Mucosa of gallbladder (tissue), 1 donor: Measurements from ENCODE around the gene ZBTB16. TPM values are rescaled to one million over a fixed set of nuclear protein-coding genes. Genes with fewer than 3 reads are reported as not detected.

ENCODE experiments used
- DNase-seq: peaks from one replicate; pipeline ENCODE4 v3.0.0-alpha.2; 2020; ENCODE audit warnings: low spot score
- total RNA-seq: library from RNA; stranded (reverse); gene quantifications from one replicate; pipeline ENCODE4 v1.2.1, GENCODE V29; 2021
- donor health status: DM: no; HTN: no; CAD: no.

ZBTB16 gene
- total RNA-seq, 1 donor from 2014 or later = 85.4 TPM

DNA sequence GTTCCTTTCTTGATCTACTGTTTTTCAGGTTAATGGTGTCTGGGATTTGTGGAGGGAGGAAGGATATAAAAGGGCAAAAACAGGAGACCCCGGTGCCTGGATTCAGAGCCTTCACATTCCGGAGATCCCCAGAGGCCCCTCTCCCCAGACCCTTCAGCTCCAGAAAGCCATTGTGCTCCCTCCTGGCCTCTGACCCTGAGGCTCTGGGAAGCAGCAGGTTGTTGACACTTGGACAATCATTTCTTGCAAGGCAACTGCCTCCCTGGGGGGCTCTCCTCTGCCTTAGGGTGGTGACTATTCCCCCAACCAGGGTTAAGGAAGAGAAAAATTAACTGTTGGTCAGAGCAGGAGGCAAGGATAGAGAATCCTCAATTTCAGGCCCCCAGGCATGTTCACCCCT is 149.8 kb downstream of the ZBTB16 start:
- no peak for DNase-seq

DNA sequence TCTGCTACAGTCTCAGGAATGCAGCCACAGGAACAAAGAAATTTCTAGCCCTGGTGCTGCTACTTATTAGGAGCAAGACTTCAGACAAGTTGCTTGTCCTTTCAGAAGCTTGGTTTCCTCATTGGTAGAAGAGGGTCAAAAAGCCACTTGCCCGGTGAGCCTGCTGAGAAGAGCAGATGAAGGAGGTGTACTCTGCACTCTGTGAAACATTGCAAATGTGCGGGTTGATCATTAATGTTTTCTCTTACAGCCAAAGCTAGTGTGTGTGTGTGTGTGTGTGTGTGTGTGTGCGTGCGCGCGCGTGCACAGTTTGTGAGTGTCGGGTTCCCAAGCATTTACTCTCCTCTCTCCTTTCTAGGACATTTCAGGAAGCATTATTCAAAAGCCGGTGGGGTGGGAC is 150.4 kb downstream of the ZBTB16 start:
- peak; percentile 80 for DNase-seq

DNA sequence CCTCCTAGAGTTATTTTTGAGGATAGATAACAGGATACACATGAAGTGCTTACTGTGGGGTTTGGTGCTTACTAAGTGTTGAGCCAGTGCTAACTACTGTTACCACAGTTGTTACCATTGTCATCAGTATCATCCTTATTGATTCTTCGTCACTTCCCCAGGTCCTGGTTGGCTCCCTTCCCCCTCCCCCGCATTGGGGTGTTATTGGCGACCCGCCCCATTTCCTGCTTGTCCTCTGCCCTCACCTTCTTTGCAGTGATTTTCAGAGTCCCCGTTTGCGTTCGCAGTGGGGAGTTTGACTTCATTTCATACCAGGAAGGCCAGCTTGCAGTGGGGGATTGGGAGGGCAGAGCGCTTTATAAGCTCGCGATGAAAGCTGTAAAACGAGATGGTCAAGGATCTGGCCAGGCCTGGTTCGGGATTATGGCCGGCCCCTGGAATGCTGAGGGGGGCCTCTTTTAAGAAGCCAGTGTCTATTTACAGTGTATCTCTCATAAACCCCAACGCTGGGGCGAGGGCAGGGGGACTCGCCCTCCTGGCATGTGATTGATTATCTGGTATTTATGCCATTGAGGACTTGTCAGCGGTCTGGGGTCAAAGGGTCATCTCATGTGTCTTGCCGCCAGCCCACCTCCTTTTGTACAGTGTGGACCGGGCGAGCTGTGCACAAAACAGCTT is 152.1 kb downstream of the ZBTB16 start:
- DNase-seq = no peak

DNA sequence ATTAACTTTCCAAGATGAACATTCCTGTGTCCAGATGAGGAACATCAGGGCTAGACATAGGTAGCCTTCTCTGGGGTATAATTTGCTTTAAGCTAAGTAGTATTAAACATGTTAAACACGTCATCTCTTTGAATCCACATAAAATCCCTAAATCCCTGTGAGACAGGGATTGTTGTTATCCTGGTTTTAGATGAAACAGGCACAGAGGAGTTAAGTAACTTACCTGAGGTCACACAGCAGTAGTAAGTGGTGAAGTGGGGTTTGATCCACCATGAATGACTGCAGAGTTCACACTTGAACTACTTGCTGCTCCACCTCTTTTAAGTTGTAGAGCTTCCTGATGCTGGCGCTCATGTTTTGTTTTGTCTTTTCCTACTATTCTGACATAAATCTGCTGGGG is 154.1 kb downstream of the ZBTB16 start:
- DNase-seq = no peak

DNA sequence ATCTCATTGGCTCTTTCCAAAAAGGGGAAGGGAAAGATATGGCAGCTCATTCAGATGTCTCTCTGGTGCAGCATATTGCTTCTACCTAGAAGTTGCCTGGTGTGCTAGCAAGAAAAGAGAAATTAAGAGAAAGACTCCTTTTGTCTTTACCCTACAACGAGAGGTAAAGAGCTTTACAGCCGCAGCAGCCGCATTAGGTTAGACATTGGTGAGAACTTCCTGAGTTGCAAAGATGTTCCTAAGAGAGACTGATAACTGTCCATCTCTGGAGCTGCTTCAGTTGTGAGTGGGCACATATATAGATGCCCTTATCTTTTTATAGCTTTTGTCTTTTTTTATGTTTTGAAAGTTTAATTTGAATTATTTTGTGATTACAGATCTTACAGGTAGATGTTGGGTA is 155.9 kb downstream of the ZBTB16 start:
- no peak for DNase-seq

DNA sequence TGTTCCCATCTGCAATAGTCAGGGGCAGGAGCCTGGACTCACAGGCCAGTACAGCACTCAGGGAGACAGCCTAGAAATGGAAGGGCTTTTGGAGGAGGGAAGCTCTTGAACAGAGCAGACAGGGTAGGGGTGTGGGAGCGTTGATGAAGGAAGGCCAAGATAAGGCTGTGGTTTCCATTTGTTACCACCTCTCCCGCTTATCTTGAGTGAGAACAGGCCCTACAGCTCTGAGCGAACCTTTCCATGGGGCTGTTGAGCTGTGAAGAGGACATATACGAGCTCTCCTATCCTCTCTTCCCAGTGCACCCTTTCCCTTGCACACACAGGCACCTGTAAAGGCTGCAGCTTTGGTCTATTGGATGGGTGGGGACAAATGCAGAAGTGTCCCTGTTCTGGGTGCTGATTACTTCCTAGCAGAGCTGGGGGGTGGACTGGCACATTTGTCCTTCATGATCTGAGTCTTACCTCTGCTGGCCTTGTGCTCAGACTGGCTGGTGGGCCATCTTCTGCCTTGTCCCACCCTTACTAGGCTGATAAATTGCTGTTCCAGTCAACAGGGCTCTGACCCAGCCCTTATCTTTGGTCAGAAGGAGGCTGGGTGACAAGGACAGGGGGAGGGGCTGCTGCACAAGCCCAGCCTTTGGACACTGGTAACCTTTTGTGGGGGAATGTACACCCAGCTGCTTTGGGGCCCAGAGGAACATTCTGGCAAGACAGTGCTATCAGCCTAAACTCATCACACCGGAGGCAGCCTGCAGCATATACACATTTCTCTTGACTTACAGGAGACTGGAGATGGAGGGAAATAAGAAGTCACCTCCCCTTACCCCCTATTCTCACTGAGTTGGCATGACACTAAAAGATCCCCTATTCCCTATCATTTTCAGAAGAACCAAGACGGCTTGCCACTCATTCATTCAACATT is 156.6 kb downstream of the ZBTB16 start:
- no peak for DNase-seq

DNA sequence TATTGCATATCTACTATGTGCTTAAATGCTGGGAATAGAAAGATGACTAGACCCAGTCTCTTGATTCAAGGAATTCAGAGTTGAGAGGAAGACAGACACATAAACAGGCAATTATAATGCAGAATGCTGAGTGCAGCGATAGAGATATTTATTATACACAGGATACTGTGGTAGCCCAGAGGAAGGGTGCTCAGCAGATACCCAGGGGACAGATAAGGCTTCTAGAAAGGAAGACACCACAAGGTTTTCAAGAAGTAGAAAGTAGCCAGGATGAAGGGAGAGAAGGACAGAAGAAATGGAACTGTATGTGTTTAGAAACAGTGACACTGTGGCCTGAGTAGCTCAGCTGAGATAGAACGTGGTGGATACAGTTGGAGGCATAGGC is 157.3 kb downstream of the ZBTB16 start:
- DNase-seq = no peak

DNA sequence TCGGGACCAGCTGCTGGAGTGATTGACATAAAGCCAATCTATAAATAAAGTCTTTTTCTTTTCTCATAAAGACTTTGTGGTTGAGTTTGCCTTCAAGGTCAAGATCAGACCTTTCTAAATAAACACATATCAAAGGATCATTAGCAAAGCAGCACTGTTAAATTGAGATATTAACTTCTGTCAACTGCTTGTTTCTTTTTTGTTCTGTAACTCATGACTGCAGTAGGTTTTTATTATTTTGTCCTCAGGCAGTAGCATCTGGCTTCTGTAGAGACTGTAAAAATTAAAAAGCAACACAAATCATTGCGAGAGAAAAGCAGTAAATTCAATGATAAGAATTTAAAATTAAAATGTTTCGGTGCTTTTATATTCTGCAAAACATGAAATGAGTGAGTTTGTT is 159.0 kb downstream of the ZBTB16 start:
- DNase-seq = no peak

DNA sequence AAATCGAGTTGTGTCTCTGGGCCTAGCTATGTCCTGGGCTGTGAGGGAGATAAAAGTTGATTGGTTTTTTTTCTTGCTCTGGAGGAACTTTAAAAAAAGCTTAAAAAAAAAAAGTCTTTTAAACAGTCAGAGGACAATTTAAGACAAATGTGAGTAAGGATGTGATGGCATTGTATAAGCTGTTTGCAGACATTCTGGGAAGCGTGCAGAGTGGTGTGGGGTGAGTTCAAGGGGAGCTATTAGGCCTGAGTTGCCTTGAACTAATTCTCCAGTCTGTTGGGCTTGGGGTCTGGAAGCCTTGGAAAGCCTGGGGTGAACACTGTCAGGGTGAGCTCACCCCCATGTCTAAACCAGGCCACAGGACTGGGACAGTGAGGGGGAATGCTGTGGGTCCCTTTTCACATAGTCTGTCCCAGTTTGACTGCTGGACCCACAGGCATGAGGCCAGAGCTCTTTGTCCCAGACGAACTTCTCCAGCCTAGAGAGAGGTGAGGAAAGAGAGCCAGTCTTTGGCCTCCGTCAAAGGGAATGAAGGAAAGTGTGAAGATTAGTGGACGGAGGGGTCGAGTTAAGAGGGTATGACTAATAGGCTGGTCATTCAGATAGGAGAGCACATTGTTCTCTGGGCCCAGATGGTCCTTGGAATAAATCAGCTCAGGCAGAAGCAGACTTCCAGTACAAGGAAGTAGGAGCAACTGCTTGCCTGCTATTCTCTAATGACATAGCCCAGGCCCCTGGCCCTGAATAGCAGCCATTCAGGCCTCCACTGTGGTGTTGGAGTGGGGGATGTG is 160.2 kb downstream of the ZBTB16 start:
- DNase-seq = no peak

DNA sequence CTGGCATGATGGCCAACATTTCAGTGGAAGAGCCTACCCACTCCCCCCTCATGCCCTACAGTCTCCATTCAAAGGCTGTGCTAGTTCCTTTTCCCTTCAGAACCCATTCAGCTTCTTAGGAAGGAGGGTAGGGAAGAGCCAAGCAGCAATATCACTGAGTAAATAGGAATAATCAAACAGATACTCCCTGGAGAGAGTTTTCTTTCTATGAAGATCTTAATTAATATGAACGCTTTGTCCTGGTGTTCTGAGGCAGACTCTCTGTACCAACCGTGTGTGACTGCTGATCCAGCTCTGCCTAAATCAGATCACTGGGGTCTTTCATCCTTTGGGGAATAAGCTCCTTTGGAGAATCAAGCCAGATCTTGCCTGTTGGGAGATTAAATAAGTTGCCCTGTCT is 161.5 kb downstream of the ZBTB16 start:
- no peak for DNase-seq

DNA sequence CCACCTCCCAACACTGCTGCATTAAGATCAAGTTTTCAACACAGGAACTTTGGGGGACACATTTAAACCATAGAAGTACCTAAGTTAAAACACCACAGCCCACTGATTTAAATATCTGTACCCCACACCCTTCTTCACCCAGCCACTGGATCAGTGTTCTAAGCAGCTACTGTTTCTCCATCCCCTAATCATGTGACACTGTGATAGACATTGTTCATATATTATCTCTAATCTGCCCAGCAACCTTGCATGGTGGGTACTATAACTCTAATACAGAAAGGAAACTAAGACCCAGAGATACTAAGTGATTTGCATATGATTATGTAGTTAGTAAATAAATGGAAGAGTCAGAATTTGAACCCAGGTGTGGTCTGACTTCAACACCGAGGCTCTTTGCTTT is 166.2 kb downstream of the ZBTB16 start:
- no peak for DNase-seq

DNA sequence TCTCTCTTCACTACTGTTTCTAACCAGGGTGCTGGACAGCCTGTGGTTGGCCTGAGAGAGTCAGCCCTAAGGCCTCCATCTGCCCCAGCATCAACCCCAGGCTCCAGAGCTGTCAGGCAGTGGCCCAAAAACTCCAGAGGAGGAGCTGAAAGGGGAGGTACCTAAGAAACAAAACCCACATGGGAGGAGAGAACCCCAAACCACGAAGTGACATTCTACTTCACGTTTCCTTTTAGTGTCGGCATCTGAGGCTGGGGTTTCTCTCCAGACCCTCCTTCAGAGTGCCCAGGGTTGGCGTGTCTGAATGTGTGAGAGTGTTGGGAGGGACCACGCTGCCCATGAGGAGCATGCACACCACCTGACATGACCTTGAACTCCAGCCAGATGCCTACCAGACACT is 166.8 kb downstream of the ZBTB16 start:
- no peak for DNase-seq

DNA sequence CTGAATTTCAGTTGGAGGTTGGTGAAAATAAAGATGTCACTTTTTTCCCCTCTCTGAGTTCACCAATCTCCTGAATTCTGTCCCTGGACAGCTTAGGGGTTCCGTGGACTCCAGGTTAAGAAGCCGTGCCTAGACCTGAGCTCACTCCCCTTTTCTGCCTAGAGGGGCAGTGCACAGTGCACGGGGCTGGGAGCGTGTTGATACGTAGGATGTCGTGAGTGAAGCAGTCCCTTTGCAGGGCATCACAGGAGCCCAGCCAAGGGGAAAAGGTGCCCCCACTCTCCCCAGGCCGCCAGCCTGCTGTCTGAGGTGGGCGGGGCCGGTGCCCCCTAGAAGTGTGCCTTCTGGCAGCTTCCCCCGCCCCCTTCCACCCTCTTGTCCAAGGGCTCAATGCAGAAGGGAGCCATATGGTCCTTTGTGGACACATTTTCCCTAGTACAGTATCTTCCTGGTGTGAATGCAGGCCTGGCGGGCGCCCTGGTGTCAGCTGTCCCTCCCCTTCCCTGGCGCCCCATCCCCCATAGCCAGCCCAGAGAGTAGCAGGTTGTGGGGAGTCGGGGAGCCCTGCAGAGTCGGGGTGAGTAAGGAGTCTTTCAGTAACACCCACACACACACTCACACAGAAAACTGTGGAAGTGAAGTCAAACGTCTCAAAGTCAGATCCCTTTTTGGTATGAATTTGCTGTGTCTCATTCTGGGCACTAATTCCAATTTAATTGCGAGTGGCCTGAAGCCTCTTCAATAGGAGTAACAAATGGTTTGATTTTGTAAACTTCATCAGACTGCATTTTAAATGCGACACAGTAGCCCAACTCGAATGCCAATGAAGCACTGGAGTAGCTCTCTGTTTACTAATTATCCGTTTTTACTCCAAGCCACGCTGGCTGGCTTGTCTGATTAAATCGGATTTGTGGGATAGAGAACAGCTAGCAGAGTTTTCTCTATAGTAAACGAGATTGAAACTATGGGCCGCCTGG is 169.2 kb downstream of the ZBTB16 start:
- DNase-seq = no peak

DNA sequence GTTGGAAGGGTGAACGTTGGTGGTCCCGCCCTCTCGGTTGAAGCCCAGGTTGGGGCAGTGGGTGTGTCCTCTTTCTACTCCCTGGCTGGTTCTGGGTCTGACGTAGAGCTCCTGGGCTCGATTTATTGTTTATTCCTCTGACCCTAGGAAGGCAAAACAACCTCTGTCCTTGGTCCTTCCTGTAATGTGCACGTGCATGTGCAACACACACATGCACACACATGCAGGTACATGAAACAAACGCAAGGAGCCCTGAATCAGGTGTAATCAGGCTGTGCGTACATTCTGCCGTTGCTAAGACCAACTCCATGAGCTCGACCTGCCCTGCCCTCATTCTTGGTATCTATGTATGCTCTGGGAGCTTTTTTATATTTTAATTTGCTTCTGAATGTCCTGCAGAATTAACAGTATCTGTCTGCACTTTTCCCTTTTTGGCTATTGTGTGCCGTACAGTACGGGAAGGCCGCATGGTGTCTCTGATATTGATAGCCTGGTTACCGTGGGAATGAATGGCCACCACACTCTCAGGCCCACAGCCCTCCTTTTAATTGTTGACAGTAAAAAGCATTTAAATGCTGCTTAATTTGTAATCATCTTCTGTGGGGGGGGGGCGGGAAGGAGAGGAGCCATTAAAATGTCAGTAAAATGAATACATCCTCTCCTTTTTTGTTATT is 170.7 kb downstream of the ZBTB16 start:
- DNase-seq = no peak

DNA sequence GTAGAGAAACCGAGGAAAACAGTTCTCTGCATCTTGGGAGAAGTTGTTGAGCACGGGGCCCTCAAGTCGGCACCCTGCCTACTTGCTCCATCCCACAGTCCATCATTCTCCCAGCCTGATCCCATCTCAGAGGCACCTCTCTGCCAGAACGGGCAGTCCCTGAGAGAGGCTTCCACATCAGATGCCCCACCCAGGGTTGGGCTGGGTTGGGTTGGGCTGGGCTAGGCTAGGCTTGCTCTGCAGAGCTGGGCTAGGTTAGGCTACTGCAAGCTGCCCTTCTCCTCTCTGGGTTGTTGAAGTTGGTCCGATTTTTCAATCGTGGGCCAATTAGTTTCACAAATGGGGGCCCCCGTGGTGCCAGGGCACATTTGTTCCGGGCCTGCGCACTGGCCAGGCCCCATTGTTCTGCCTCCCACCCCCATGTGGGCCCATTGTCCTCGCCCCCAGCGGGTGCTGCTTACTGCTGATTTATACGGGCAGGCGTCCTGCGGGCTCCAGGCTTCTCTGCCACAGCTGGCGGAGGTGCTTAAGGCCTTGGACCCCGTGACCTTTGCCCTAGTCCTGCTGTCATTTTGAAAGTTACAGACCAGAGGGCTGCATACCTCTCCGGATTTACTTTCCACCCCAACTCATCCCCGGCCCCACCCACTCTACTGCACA is 173.0 kb downstream of the ZBTB16 start:
- no peak for DNase-seq

DNA sequence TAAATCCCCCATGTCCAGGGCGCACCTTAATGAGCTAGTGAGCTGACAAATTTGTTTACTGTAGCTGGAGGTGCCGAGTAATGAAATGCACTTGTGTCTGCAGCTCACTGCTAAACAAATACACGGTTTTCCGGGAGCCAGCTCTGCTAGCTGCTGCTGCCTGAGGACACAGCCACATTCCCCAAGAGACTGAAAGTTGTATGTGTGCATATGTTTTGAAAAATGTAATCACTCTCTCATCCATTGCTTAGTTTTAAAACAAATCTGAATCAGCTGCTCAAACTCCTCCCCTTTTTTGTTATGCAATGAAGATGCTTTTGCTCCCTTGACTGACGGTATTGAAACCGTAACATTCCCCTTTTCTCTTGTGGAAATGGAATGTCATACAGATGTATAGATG is 174.2 kb downstream of the ZBTB16 start:
- no peak for DNase-seq

DNA sequence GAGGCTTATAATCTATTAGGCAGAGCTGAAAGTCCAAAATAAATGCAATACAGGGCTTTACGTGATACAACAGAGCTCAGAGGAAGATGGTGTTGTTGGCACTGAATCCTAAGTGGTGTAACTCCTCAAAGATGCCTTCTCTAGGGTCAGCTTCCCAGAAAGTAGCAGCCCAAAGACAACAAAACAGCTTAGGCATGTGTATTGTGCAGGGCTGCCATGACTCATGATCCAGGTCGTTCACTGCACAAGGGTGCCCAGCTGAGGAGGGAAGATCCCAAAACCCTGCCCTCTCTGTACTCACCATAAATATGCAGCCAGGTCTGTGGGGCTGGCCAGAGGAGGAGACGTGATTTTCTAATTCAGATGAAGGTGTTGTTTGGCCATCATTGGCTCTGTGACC is 177.3 kb downstream of the ZBTB16 start:
- no peak for DNase-seq

DNA sequence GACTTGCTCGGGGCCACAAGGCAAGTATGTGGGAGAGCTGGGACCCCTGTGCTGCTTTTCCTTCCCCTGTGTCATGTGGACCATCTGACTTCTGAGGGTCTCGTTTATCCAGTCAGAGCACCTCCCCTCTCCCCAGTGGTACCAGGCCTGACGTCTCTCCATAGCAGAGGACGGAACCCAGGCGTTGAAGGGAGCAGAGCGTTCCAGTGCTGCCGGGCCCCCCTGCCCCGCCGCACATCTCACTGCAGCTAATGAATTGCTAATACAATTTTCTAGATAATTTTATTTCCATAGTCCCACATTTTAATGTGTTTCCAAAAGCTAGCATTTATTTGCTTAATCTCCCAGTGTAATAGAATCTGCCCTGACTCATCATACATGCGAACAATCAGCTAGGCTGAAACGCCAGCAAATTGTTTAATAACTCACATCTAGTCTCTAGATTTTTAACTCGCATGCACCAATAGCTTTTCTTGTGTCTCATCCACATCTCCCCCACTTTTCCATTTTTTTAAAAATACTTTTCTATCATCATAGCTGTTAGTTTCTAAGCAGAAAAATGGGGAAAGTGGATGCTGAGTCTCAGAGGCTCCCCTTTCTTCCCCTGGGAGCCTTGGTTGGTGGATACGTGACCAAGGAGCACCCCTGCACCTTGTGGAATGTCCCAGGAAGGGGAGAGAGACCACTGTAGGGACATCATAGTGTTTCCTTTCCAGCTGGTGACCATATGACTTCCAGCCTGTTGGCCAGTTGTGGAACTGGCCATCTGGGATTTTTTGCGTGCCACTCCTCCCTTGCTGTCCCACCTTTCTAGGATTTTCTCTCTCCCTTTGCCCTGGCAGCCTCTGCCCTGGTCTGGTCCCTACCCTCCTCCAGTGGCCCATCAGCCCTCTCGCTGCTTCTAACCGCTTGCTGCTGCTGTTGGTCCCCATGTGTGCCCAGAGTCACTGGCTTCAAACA is 178.1 kb downstream of the ZBTB16 start:
- no peak for DNase-seq

DNA sequence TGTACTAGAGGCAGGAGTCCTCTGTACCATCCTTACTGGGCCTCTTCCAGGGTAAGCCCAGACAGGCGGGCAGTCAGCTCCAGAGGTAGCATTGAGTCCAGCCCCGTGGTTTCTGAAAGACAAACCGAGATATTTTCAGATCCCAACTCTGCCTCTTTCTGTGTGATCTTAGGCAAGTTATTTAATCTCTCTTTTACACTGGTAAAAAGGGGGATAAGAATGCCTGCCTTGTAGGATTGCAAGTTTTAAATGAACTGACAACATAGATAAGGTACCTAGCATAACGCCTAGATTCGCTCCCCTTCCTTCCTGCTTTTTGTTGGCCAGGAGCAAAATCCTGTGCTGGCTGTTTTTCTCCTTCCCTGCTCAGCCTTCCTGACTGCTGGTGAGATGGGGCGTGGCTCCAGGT is 180.2 kb downstream of the ZBTB16 start:
- no peak for DNase-seq
